GM10266 (cell line): ENCODE data around the gene GALNT3.
A peak's percentile ranks its signal among the peaks of the same experiment; 100 is the strongest.

ENCODE experiments used
- DNase-seq: peaks from one replicate; pipeline ENCODE4 v3.0.0; 2012; ENCODE audit errors: extremely low spot score
- TF ChIP-seq, protein P1 (sequence below): IDR thresholded peaks from 2 replicates; pipeline ENCODE4 v1.5.1; 2012; ENCODE audit warnings: mild to moderate bottlenecking, low read depth; ENCODE audit not compliant: control insufficient read depth, insufficient read depth; ENCODE audit errors: missing control alignments

GALNT3 gene

DNA sequence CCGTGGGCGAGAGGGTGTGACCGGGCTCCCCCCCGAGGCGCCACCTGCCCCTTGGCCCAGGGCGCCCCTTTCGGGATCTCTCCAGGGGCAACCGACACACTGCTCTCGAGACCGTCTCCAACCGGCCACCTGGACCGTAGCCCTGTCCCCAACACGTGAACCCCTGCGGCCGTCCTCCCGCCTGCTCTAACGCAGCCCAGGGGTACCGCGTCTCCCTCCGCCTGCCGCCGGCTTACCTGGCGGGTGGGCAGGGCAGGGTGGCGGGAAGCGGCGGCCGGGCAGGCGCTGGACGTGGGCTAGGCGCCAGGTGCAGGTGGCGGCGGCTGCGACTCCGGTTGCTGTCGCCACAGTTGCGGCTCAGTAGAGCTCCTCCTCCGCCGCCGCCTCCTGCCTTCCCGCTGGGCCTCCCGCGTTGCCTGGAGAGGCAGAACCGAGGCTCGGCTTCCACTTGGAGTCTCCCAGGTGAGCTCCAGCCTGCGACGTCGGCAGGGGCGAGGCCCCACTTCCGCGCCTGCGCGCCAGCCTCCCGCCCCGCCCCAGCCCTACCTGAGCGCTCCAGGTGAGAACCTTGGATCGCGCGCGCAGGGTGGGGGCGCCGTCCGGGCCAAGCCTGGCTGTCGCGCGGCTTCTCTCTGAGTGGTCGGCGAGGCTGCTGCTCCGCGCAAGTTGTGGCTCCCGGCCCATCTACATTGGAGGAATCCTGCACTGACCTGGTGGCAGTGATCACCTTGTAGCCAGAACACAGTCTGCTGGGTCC lies at the start of gene GALNT3:
GALNT3 (minus strand) TSS at position 469 of the 757 bp plus-strand sequence. CDS start 23,547 bp downstream, outside the sequence.
- DNase-seq: peak; percentile 31

GRCh38 chr2:165843351-165843750 lies 49.3 kb upstream of the GALNT3 start:
- DNase-seq: no peak
- TF ChIP-seq, protein P1, sequence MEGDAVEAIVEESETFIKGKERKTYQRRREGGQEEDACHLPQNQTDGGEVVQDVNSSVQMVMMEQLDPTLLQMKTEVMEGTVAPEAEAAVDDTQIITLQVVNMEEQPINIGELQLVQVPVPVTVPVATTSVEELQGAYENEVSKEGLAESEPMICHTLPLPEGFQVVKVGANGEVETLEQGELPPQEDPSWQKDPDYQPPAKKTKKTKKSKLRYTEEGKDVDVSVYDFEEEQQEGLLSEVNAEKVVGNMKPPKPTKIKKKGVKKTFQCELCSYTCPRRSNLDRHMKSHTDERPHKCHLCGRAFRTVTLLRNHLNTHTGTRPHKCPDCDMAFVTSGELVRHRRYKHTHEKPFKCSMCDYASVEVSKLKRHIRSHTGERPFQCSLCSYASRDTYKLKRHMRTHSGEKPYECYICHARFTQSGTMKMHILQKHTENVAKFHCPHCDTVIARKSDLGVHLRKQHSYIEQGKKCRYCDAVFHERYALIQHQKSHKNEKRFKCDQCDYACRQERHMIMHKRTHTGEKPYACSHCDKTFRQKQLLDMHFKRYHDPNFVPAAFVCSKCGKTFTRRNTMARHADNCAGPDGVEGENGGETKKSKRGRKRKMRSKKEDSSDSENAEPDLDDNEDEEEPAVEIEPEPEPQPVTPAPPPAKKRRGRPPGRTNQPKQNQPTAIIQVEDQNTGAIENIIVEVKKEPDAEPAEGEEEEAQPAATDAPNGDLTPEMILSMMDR: no peak

More for the DNA sequence above, at the start of gene GALNT3:
- TF ChIP-seq, protein P1: no peak

DNA sequence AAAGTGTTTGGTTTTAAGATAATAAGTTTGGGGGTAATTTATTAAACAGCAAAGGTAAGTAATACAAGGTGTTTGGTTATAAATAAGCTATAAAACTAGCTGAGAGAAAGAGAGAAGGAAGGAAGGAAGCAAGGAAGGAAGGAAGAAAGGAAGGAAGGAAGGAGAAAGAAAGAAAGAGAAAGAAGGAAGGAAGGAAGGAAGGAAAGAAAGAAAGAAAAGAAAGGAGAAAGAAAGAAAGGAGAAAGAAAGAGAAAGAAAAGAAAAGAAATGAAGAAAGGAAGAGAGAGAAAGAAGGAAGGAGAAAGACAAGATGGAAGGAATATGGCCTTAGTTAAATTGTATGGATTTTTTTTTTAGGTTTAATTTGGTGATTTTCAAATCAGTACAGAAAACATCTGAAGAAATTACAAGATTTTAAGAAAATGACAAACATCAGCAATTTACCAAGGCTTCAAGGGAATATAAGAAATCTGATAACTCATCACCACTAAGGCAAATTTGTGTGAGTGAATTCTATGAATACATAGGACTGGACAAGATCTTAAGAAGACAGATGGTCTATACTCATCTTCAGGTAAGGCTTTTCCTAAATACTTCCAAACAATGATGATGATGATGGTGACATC lies 46.4 kb upstream of the GALNT3 start:
- no peak for DNase-seq
- TF ChIP-seq, protein P1: no peak

GRCh38 chr2:165839610-165840009 lies 45.6 kb upstream of the GALNT3 start:
- DNase-seq: no peak
- TF ChIP-seq, protein P1: no peak

DNA sequence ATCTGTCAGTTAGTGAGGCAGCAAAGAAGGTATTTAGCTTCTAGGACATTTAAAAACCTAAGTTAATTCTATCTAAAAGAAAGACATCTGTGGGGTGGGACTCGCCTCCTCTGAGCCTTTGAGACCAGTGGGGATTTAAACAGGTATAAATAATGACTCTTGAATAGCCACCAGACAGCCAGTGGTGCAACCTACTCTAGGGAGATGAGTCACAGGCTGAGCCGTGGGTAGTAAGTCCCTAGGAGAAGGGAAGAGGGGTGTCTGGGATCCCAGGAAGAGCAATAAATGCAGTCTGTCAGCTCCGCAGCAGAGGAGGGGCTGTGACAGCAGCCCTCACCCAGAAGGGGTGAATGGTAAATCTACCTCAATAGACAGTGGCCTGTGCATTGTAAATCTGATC lies 43.1 kb upstream of the GALNT3 start:
- TF ChIP-seq, protein P1: no peak
- no peak for DNase-seq

DNA sequence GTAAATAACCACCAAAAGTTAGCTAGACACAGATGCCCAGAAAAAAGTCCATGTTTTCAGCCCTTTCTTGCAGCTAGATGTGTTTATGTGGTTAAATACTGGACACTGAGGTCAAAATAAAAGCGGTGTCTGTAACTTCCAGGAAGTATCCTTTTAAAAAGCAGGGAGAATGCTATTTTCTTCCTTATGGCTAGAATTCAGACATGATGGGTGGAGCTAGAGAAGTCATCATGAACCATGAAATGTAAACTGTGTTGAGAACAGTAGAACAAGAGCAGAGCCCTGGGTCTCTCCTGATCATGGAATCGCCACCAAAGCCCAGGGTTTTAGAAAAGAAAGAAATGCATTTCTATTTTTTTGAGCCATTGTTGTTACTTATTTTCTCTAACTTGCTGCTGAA lies 41.3 kb upstream of the GALNT3 start:
- no peak for DNase-seq
- TF ChIP-seq, protein P1: no peak

DNA sequence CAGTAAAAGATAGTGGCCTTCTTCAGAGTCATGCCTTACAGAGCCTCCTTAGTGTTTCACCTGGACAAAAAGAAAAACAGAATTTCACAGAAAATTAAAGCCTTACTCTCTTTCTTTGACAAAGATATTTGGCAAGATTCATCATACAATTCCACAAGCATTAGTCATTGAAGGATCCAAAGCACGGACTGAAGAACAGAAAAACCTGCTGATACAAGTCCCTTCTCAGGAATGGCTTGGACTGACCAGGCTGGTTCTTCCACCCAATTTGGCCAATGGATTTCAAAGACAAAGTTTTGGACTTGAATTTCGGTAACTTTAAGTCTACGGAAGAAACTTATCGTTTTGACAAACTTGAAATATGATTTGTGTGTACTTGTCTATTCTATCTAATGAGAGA lies 39.1 kb upstream of the GALNT3 start:
- TF ChIP-seq, protein P1: no peak
- DNase-seq: no peak
